Body of pancreas (tissue), 4 donors: ENCODE data around the gene GGT6.

Source experiments
- POLR2A ChIP-seq, 3 donors: fragments of 450-650 bp; IDR thresholded peaks; one replicate each; pipeline ENCODE4 v1.6.1; 2016; ENCODE audit warnings: antibody characterized with exemption in 3 of 3, mild to moderate bottlenecking in 2 of 3
- TF ChIP-seq, protein P1 (sequence below), 7 experiments: fragments of 450-650 bp in 4 of 7; fragments of 200-600 bp in 3 of 7; sonication (generic) in 3 of 7; IDR thresholded peaks; one replicate each; pipeline ENCODE4 v1.5.1; 2016 to 2019; ENCODE audit warnings: antibody characterized with exemption in 7 of 7

DNA sequence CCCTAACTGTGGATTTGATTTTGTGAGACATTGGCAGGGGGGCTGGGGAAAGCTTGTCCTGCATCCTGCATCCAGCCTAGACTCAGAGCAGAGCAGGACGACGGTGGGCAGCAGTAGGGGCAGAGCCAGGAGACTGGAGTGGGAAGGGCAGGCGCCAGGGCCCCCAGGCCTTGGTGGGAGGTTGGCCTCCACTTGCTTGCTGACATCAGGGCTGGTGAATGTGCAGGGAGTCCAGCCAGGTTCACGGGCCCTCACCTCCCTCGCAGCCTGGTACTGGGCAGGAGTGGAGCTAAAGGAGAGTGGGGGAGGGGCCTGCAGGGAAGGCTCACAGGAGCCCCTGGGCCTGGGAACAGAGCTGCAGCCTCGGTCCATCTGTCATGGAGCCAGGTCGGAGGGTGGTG is 21.7 kb upstream of the GGT6 start:
- TF ChIP-seq, protein P1, sequence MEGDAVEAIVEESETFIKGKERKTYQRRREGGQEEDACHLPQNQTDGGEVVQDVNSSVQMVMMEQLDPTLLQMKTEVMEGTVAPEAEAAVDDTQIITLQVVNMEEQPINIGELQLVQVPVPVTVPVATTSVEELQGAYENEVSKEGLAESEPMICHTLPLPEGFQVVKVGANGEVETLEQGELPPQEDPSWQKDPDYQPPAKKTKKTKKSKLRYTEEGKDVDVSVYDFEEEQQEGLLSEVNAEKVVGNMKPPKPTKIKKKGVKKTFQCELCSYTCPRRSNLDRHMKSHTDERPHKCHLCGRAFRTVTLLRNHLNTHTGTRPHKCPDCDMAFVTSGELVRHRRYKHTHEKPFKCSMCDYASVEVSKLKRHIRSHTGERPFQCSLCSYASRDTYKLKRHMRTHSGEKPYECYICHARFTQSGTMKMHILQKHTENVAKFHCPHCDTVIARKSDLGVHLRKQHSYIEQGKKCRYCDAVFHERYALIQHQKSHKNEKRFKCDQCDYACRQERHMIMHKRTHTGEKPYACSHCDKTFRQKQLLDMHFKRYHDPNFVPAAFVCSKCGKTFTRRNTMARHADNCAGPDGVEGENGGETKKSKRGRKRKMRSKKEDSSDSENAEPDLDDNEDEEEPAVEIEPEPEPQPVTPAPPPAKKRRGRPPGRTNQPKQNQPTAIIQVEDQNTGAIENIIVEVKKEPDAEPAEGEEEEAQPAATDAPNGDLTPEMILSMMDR (IDR thresholded peaks at IDR 0.05), result no peak
- TF ChIP-seq POLR2A (IDR thresholded peaks at IDR 0.05), result no peak
